IPS-NIHi7 (cell line): ENCODE data around the gene HSDL2.
"Not testable (repeated sequence)": the region's sequence is repeated elsewhere in the genome, so short reads cannot be mapped to it uniquely, and the experiment has no call there.

Experiments used
- DNase-seq: peaks from one replicate; pipeline ENCODE4 v3.0.0; 2012; ENCODE audit warnings: mixed read lengths; ENCODE audit errors: extremely low spot score

The HSDL2 gene

DNA sequence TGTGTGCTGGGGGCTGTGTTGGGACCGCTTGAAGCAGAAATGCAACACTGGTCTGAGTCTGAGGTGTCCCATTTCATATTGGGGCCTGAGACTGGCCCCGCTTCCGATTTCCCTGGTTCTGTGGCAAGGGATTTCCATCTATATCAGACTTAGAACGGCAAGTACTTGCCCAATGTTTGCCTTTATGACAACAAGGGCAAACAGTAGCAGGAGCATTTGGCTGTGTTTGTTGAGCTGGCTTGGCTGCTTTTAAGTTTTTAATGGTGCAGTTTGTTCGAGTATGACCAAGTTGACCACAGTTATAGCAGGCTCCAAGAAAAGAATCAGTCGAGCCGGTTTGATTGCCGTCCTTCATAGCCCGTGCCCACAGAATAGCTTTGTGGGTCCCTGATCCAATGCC, 17.0 kb downstream of the HSDL2 start:
- DNase-seq: no peak

DNA sequence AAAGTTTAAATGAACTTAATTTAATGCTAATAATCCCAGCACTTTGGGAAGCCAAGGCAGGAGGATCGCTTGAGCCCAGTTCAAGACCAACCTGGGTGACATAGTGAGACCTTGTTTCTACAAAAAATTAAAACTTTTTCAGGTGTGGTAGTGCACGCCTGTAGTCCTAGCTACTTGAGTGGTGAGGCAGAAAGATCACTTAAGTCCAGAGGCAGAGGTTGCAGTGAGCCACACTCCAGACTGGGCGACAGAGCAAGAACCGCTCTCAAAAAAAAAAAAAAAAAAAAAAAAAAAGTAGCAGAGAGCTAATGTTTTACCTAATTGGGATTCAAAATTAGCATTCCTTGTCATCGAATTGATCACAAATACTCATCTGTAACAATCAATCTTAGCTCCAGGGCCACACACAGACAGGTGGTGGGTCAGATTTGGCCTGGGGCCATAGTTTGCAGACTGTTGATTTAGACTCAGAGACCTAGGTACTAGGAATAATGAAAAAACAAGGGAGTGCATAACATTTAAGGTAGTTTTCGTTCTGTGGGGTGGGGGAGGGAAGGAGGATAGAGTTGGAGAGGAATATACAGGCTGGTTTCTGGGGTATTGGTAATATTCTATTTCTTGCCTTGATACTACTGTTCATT, 21.4 kb downstream of the HSDL2 start:
- no peak for DNase-seq

GRCh38 chr9:112403614-112404201, 23.8 kb downstream of the HSDL2 start:
- DNase-seq: no peak

- DNase-seq: no peak
Measured at GRCh38 chr9:112404508-112404932, 24.6 kb downstream of the HSDL2 start.

DNA sequence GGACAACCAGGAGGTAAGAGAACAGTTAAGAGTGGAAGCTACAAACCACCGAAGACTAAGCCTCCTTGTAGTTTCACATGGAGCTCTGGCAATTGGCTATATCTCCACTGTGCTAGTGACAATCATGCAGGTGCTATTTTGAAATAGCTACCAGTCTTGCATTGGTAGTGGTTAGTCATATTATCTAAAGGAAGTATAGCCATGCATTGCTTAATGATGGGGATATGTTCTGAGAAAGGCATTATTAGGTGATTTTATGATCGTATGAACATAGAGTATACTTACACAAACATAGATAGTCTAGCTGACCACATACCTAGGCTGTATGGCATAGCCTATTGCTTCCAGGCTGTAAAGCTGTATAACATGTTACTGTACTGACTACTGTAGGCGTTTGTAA, 28.4 kb downstream of the HSDL2 start:
- no peak for DNase-seq

DNA sequence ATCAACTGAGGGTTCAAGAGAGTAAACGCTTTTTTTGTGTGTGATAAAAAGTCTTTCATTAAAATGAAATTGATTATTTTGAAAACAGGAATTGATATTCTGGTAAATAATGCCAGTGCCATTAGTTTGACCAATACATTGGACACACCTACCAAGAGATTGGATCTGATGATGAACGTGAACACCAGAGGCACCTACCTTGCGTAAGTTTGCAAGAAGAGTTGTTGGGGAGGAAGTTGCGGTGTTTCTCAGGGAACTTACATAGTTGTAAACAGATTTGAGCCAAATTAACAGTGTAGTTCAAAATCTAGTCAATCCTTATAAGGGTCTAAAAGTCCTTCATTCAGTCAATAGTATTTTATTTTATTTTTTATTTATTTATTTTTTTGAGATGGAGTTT, 28.9 kb downstream of the HSDL2 start:
- DNase-seq: no peak

DNA sequence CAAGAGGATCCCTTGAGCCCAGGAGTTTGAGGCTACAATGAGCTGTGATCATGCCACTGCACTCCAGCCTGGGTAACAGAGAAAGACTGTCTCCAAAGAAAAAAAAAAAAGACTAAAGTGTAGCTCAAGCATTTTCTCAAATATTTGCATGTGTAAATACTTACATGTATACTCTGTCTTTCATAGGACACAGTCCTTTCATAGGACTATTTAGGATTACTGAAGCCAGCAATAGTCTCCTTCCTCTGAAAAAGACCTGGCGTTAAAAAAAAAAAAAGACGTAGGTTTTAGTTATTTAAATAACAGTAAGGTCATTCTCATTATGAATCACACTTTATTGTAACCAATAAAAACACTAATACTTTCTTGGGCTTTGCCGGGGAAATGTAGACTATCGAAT, 29.9 kb downstream of the HSDL2 start:
- DNase-seq: no peak

DNA sequence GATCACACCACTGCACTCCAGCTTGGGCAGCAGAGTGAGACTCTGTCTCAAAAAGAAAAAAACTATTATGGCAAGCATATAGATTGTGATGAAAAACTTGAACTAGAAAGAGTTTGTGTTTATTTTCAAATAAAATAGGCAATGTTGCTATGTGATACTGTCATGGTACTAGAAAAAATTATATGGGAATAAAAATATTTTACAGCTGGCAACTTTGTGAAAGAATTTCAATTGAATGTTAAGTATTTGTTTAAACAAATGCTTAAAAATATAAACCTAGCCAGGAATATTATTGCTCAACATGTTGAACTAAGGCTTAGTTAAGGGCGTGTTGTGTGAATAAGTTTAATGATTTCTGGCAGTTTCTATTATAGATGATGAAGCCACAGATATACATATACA, 31.7 kb downstream of the HSDL2 start:
- DNase-seq: no peak

- DNase-seq: not testable (repeated sequence)
Measured at GRCh38 chr9:112413728-112414127, 33.8 kb downstream of the HSDL2 start.

DNA sequence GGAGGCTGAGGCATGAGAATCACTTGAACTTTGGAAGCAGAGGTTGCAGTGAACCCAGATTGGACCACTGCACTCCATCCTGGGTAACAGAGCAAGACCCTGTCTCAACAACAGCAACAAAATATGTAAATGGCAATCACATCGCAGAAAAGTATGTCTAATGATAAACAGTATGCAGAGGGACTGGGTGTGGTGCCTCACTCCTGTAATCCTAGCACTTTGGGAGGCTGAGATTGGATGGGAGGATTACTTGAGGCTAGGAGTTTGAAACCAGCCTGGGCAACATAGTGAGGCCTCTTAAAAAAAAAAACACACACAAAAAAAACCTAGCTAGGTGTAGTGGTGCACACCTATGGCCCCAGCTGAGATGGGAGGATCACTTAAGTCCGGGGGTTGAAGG, 40.3 kb downstream of the HSDL2 start:
- DNase-seq: no peak

GRCh38 chr9:112421771-112422222, 41.9 kb downstream of the HSDL2 start:
- no peak for DNase-seq

- DNase-seq: no peak
Measured at GRCh38 chr9:112422417-112423148, 42.7 kb downstream of the HSDL2 start.

- no peak for DNase-seq
Measured at GRCh38 chr9:112430006-112430522, 50.2 kb downstream of the HSDL2 start.

DNA sequence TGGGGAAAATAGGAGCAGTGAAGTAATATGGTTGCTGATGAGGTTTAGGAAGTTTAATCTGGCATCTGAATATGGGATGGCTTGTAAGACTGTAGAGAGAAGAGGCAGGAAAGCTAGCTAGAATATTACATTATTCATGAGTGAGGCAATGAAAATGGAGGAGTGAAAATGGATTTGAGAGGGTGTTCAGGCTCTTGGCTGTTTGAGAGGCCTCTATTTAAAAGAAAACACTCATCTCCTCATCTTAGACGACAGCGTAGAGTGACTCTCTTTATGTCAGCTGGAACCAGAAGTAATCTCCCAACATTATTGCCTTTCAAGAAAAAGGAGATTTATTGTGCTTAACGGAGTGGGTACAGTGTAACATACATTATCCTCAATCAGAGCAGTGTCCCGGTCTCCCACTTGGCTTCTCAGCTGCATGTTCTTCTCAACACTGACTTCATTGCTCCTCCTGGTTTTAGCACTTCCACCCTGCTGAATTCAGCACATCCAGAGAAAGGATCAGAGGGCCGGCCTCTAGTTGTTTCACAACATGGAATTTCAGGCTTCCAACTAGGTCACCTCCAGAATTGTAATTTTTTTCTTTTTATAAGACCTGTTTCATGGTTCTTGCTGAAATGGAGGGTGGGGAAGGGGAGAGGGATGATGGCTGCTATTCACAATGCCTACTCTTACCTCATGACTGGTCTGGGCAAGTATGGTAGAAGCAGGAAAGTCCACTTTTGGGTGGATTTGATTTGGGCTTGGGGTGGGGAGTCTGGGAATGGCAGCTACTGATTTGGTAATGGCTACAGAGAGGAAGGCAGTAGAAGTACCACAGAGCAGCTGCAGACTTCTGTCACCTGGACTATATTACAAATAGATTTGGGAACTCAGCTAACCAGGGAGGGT, 53.8 kb downstream of the HSDL2 start:
- no peak for DNase-seq

GRCh38 chr9:112434487-112434886, 54.6 kb downstream of the HSDL2 start:
- no peak for DNase-seq

GRCh38 chr9:112437406-112437805, 57.5 kb downstream of the HSDL2 start:
- no peak for DNase-seq

- DNase-seq: no peak
Measured at GRCh38 chr9:112439171-112439570, 59.3 kb downstream of the HSDL2 start.

DNA sequence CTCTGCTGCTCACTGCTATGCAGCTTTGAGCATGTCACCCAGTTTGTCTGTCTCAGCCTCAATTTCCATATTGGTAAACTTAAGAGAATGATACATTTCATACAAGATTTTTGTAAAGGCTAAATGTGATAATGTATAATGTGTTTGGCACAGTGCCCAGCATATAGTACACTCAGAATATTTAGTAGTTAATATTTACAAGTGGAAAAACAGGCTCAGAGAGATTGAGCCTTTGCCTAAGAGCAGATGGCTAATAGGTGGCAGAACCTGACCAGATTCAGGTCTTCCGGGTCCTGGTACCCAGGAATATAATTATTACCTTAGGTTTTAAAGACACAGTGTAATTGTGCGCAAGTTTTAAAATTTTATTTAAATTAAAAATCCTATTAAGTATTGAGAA, 59.9 kb downstream of the HSDL2 start:
- no peak for DNase-seq

GRCh38 chr9:112443200-112443599, 63.3 kb downstream of the HSDL2 start:
- DNase-seq: no peak

GRCh38 chr9:112443636-112444035, 63.7 kb downstream of the HSDL2 start:
- DNase-seq: no peak

- DNase-seq: no peak
Measured at GRCh38 chr9:112445196-112445595, 65.3 kb downstream of the HSDL2 start.

DNA sequence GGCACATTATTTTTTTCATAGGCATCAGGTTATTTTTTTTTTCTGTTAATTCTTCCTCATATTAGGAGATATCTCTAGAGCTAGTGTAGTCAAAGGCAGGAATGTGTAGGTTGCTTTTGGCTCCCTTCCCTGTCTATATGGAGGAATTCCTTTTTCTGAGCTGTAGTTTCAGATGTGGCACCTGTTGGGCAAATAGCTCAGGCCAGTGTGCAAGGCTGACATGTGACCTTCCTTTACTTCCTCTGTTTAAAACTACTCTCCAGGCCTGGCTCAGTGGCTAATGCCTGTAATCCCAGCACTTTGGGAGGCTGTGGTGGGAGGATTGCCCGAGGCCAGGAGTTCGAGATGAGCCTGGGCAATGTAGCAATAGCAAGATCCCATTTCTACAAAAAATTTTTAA, 66.2 kb downstream of the HSDL2 start:
- no peak for DNase-seq
